Natural killer cell (primary cell): ENCODE data around the gene ZNF287. TPM values are rescaled to one million over a fixed set of nuclear protein-coding genes. Genes with fewer than 3 reads are reported as not detected.

ENCODE experiments used
- ATAC-seq, 3 donors: fragments of 150-1000 bp in 2 of 3; fragments of 200-7000 bp in 1 of 3; cut with Tn5 transposase; 1 replicate in 1 of 3; 2 replicates in 2 of 3; pipeline ENCODE4 v1.10.0; 2021; ENCODE audit warnings: mild to moderate bottlenecking in 2 of 3, moderate library complexity in 2 of 3
- DNase-seq, 2 donors: peaks; one replicate each; pipeline versions ENCODE4 v3.0.0 to v3.0.0-alpha.2; 2013 to 2021; ENCODE audit warnings: mixed read lengths in 1 of 2
- H3K27ac ChIP-seq: one replicate; pipeline ENCODE4 v1.5.1; 2013; ENCODE audit warnings: mild to moderate bottlenecking, low read length
- H3K27me3 ChIP-seq: one replicate; pipeline ENCODE4 v1.6.1; 2013; ENCODE audit warnings: low read length; ENCODE audit not compliant: control insufficient read depth, insufficient read depth
- H3K36me3 ChIP-seq: one replicate; pipeline ENCODE4 v1.6.1; 2013; ENCODE audit warnings: low read length; ENCODE audit not compliant: control insufficient read depth, insufficient read depth
- H3K4me1 ChIP-seq: one replicate; pipeline ENCODE4 v1.6.1; 2013; ENCODE audit warnings: low read length; ENCODE audit not compliant: control insufficient read depth, insufficient read depth
- H3K4me3 ChIP-seq: one replicate; pipeline ENCODE4 v1.5.1; 2013; ENCODE audit warnings: low read length
- H3K9me3 ChIP-seq: one replicate; pipeline ENCODE4 v1.6.1; 2013; ENCODE audit warnings: low read length; ENCODE audit not compliant: control insufficient read depth, insufficient read depth
- H3K27ac Mint-ChIP-seq, 2 donors: one replicate each; pipeline ENCODE4 v1.8.0; 2022; ENCODE audit warnings: mild to moderate bottlenecking in 2 of 2, mixed read lengths in 2 of 2, moderate library complexity in 1 of 2
- H3K27me3 Mint-ChIP-seq, 2 donors: one replicate each; pipeline ENCODE4 v1.8.0; 2022; ENCODE audit warnings: low read depth in 2 of 2, mixed read lengths in 2 of 2
- H3K36me3 Mint-ChIP-seq: one replicate; pipeline ENCODE4 v1.8.0; 2022; ENCODE audit warnings: mixed read lengths
- H3K4me1 Mint-ChIP-seq, 2 donors: one replicate each; pipeline ENCODE4 v1.8.0; 2022; ENCODE audit warnings: mixed read lengths in 2 of 2
- H3K4me3 Mint-ChIP-seq: one replicate; pipeline ENCODE4 v1.8.0; 2022; ENCODE audit warnings: mild to moderate bottlenecking, moderate library complexity, mixed read lengths
- H3K9me3 Mint-ChIP-seq, 2 donors: one replicate each; pipeline ENCODE4 v1.8.0; 2022; ENCODE audit warnings: mixed read lengths in 2 of 2
- WGBS: methylation state at CpG from one replicate; pipeline ENCODE4 v1.1.7; 2013; ENCODE audit warnings: missing lambda C conversion rate; ENCODE audit not compliant: insufficient coverage; 5-methylcytosine and 5-hydroxymethylcytosine counted together
- intact Hi-C: fragments of 100-400 bp; cut with micrococcal nuclease; formaldehyde crosslinking; loops from one replicate; pipeline ENCODE4 v1.14.2; 2022
- total RNA-seq, 4 donors: library from RNA; stranded (reverse); fragments of 120-200 nt in 1 of 4; gene quantifications; one replicate each; pipeline versions ENCODE4 v1.2.3 to v1.2.4, GENCODE V29; 2013 to 2022
- TF ChIP-seq, protein P1 (sequence below): fragments of 200-600 bp; IDR thresholded peaks from one replicate; pipeline ENCODE4 v1.8.0; 2022; ENCODE audit warnings: antibody characterized with exemption

Gene ZNF287
- total RNA-seq, 3 donors from 2014 or later (not counting 1 experiment from before 2014, with no cell fraction given) = 2.4 to 7.4 (median 5.3) TPM

DNA sequence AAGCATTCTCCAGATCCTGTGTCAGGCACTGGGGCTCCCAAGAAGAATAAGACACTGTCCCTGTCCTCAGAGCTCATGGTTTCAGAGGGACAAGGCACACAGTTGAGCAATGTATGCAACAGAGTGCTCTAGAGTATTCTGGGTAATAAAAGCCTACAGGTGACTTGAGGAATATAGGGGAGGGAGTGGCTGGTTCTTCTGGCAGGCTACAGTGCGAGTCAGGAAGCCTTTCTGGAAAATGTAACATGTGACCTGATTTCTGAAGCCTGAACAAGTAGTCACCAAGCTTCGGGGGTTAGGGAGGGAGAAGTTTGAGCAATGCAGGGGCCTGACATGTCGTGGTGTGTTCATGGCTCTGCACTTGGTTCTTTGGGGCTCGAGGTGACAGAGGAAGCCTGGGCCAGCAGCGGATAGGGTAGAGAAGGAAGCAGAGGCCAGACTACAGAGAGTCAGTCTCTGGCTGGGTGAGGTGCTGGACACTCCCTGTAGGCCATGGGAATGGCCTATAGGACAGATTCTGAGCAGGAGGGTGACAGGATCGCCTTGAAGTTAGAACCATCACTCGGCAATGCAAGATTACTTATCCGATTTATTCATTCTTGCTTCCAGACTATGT lies 61.0 kb downstream of the ZNF287 start:
- no peaks in the 10 kb centered on the region for H3K27me3 ChIP-seq
- H3K9me3 ChIP-seq = no peaks in the 10 kb centered on the region
- intact Hi-C loops = no loop called here
- peaks cover 9% of the 10 kb centered on the region for H3K4me1 ChIP-seq
- no peak overlapping the region for H3K27ac ChIP-seq
- no peak overlapping the region for H3K27ac Mint-ChIP-seq
- no peak overlapping the region for H3K4me3 ChIP-seq
- H3K9me3 Mint-ChIP-seq = no peaks in the 10 kb centered on the region
- no peaks in the 10 kb centered on the region for H3K36me3 ChIP-seq
- peaks cover 0 to 9% of the 10 kb centered on the region in 2 donors for H3K27me3 Mint-ChIP-seq
- H3K4me3 Mint-ChIP-seq = no peak overlapping the region
- WGBS = 89% methylated on average over 8 of the region's 8 CpGs
- no peaks in the 10 kb centered on the region for H3K36me3 Mint-ChIP-seq
- peaks cover 0 to 8% of the 10 kb centered on the region in 2 donors for H3K4me1 Mint-ChIP-seq
- TF ChIP-seq, protein P1, sequence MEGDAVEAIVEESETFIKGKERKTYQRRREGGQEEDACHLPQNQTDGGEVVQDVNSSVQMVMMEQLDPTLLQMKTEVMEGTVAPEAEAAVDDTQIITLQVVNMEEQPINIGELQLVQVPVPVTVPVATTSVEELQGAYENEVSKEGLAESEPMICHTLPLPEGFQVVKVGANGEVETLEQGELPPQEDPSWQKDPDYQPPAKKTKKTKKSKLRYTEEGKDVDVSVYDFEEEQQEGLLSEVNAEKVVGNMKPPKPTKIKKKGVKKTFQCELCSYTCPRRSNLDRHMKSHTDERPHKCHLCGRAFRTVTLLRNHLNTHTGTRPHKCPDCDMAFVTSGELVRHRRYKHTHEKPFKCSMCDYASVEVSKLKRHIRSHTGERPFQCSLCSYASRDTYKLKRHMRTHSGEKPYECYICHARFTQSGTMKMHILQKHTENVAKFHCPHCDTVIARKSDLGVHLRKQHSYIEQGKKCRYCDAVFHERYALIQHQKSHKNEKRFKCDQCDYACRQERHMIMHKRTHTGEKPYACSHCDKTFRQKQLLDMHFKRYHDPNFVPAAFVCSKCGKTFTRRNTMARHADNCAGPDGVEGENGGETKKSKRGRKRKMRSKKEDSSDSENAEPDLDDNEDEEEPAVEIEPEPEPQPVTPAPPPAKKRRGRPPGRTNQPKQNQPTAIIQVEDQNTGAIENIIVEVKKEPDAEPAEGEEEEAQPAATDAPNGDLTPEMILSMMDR = no peak
- no peak for ATAC-seq
- DNase-seq = no peak

DNA sequence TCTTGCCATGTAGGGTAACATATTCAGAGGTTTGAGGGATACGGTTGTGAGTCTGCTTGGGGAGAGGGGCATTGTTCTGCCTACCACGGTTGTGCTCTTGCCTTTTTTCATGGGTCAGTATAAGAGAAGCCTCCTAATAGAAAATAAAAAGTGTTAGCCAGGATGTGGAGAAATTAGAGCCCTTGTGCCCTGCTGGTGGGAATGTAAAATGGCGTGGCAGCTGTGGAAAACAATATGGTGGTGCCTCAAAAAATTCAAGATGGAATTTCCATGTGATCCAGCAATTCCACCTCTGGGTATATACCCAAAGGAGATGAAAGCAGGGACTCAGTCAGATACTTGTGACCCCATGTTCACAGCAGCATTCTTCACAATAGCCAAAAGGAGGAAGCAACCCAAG lies 62.8 kb downstream of the ZNF287 start:
- intact Hi-C loops = no loop called here
- Mint-ChIP-seq H3K36me3 (no peaks in the 10 kb centered on the region), H3K9me3 (no peaks in the 10 kb centered on the region), H3K27ac (no peak overlapping the region), H3K4me1 (no peaks in the 10 kb centered on the region), H3K27me3 (peaks cover 0 to 12% of the 10 kb centered on the region in 2 donors), H3K4me3 (no peak overlapping the region)
- ATAC-seq (no peak), DNase-seq (no peak)
- Histone ChIP-seq H3K27ac (no peak overlapping the region), H3K27me3 (no peaks in the 10 kb centered on the region), H3K4me3 (no peak overlapping the region), H3K9me3 (no peaks in the 10 kb centered on the region), H3K36me3 (no peaks in the 10 kb centered on the region), H3K4me1 (peaks cover 2% of the 10 kb centered on the region)
- TF ChIP-seq, protein P1 = no peak
- 94% methylated on average over 3 of the region's 3 CpGs for WGBS

DNA sequence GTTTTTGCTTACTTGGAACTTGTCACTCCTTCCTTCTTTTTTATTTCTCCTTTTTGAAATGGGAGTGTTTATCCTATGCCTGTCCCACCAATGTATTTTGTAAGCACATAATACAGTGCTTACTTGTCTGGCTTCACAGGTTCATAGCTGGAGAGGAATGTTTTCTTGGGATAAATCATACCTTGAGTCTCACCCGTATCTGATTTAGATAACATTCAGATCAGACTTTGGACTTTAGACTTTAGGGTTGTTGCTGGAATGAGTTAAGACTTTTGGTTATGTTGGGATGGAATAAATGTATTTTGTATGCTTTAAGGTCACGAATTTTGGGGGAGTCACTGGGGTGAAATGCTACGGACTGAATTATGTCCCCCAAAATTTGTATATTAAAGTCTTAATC lies 64.0 kb downstream of the ZNF287 start:
- H3K27ac ChIP-seq = no peak overlapping the region
- H3K4me3 Mint-ChIP-seq = no peak overlapping the region
- no peak overlapping the region for H3K27ac Mint-ChIP-seq
- DNase-seq (no peak), ATAC-seq (no peak)
- intact Hi-C loops = no loop called here
- H3K27me3 ChIP-seq = no peaks in the 10 kb centered on the region
- peaks cover 0 to 12% of the 10 kb centered on the region in 2 donors for H3K27me3 Mint-ChIP-seq
- TF ChIP-seq, protein P1 = no peak
- no peaks in the 10 kb centered on the region for H3K9me3 ChIP-seq
- no peaks in the 10 kb centered on the region for H3K9me3 Mint-ChIP-seq
- H3K36me3 Mint-ChIP-seq = no peaks in the 10 kb centered on the region
- WGBS = 77% methylated on average over 3 of the region's 3 CpGs
- no peaks in the 10 kb centered on the region for H3K4me1 ChIP-seq
- H3K4me3 ChIP-seq = no peak overlapping the region
- H3K36me3 ChIP-seq = no peaks in the 10 kb centered on the region
- no peaks in the 10 kb centered on the region for H3K4me1 Mint-ChIP-seq

Other genes starting within 250 kb of the ZNF287 start
- 10 to 100 TPM; 11.3 to 20.0 (median 15.1) TPM for gene CENPV, start 215.7 kb downstream of the ZNF287 start, total RNA-seq
- gene UBB, start 188.1 kb downstream of the ZNF287 start, total RNA-seq = 1,000 to 10,000 TPM; 1,492 to 1,665 (median 1,530) TPM
- 100 to 1,000 TPM; 138 to 163 (median 147) TPM for gene TRPV2, start 153.6 kb downstream of the ZNF287 start, total RNA-seq
- 1 to 10 TPM; 2.6 to 3.0 (median 3.0) TPM for gene LRRC75A, start 77.0 kb downstream of the ZNF287 start, total RNA-seq
- gene ZNF624, start 84.6 kb upstream of the ZNF287 start, total RNA-seq = 1 to 10 TPM; 4.9 to 7.5 (median 7.2) TPM
- gene CCDC144A, start 121.0 kb upstream of the ZNF287 start, total RNA-seq = 10 to 100 TPM in 1 of 3 donors, 1 to 10 TPM in 2; 2.4 to 12.4 (median 4.5) TPM